Activated CD4-positive, alpha-beta memory T cell treated with anti-CD3 and anti-CD28 coated beads, Interleukin-2, amount 10 ng/mL, durations not matched to agents 7 days and 5 days (primary cell): ENCODE measurements around the gene NTNG2. TPM values are rescaled to one million over a fixed set of nuclear protein-coding genes. Genes with fewer than 3 reads are reported as not detected.

Experiments
- CTCF ChIA-PET: fragments of 350-600 bp; sonication (Branson Sonifier 250); formaldehyde crosslinking; loops from one replicate; lab custom pipeline; 2021; ENCODE audit warnings: antibody characterized with exemption, inconsistent platforms; lab: Charles Lee
- POLR2A ChIA-PET: fragments of 350-600 bp; sonication (Branson Sonifier 250); formaldehyde crosslinking; loops from one replicate; lab custom pipeline; 2021; ENCODE audit warnings: antibody characterized with exemption; lab: Charles Lee
- DNase-seq: peaks from one replicate; pipeline ENCODE4 v3.0.0-alpha.2; 2020
- H3K27ac Mint-ChIP-seq: one replicate; pipeline ENCODE4 v1.8.0; 2021; ENCODE audit warnings: mild to moderate bottlenecking, mixed read lengths
- H3K27me3 Mint-ChIP-seq: one replicate; pipeline ENCODE4 v1.8.0; 2021; ENCODE audit warnings: mixed read lengths
- H3K36me3 Mint-ChIP-seq: one replicate; pipeline ENCODE4 v1.8.0; 2021; ENCODE audit warnings: low read depth, mixed read lengths
- H3K4me1 Mint-ChIP-seq: one replicate; pipeline ENCODE4 v1.8.0; 2021; ENCODE audit warnings: mixed read lengths
- H3K4me3 Mint-ChIP-seq: one replicate; pipeline ENCODE4 v1.8.0; 2021; ENCODE audit warnings: mild to moderate bottlenecking, mixed read lengths
- H3K9me3 Mint-ChIP-seq: one replicate; pipeline ENCODE4 v1.8.0; 2021; ENCODE audit warnings: mixed read lengths
- total RNA-seq, 2 experiments: library from RNA; stranded (reverse); gene quantifications; one replicate each; pipeline ENCODE4 v1.2.3, GENCODE V29; 2021

NTNG2 gene, protein sequence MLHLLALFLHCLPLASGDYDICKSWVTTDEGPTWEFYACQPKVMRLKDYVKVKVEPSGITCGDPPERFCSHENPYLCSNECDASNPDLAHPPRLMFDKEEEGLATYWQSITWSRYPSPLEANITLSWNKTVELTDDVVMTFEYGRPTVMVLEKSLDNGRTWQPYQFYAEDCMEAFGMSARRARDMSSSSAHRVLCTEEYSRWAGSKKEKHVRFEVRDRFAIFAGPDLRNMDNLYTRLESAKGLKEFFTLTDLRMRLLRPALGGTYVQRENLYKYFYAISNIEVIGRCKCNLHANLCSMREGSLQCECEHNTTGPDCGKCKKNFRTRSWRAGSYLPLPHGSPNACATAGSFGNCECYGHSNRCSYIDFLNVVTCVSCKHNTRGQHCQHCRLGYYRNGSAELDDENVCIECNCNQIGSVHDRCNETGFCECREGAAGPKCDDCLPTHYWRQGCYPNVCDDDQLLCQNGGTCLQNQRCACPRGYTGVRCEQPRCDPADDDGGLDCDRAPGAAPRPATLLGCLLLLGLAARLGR
- total RNA-seq, result 1 to 10 TPM; 5.9 to 7.3 TPM

DNA sequence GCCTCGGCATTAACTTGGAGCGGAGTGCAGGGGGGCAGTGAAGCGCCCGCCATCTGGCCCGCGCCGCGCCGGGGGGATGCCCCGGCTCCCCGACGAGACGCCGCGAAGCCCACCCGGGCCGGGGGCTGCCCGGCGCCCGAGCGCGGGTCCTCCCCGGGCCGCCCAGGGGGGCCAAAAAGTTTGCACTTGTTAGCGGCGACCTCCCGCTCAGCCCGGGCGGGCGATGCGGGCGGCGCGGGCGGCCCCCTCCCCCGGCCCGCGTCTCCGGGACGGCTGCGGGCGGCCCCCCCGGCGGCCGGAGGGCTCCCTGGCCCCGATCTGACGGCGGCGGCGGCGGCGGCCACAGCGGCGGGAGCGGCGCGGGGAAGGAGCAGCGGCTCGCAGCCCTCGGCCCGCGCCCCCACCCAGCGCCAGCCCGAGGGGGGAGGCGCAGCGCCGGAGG lies at the start of gene NTNG2:
Gene NTNG2 (plus strand): TSS at position 316 of the 442 bp plus-strand sequence. CDS start 4,774 bp downstream, outside the sequence.
- Mint-ChIP-seq H3K4me3 (peak within 1 kb of the TSS; percentile 84), H3K4me1 (peaks cover 20% of the 10 kb centered on the region), H3K27me3 (peaks cover 65% of the 10 kb centered on the region), H3K9me3 (no peaks in the 10 kb centered on the region), H3K27ac (peak within 1 kb of the TSS; percentile 42), H3K36me3 (peaks cover 5% of the 10 kb centered on the region)
- DNase-seq, result no peak
- ChIA-PET CTCF (interaction anchor here (0.7 to 1.0 kb wide), 3 partner anchors 74 to 150 kb away, joined by 3 to 5 read pairs (median 3); no protein-coding TSS in a partner anchor), POLR2A (interaction anchor here (0.6 to 2.0 kb wide), 4 partner anchors 82 to 789 kb away, joined by 3 to 5 read pairs (median 4); partner anchors contain the start of gene MED27)

DNA sequence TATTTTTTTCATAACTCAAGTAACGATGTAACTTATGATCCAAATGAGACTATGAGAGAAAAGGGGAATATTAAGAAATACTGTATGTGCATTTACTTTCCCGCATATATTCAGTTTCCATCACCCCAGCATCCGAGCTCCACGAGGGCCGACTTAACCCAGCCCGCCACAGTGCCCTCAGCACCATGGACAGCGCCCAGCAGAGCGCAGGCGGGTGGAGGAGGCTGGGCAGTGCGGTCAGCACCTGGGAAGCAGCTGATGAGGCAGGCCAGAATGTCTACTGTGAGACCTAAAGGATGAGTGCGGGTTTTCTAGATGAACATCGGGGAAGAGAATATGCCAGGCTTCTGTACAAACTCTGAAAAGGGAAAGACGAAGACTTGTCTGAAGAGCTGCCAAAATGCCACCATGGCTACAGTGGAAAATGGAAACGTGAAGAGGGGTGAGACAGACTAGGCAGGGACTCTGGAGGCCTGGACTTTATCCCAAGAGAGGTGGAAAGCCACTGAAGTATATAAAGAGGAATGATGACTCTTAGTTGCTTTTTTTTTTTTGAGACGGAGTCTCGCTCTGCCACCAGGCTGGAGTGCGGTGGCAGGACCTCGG lies 47.7 kb upstream of the NTNG2 start:
- peak; percentile 57 for DNase-seq
- Mint-ChIP-seq H3K4me3 (no peak overlapping the region), H3K27ac (no peak overlapping the region), H3K36me3 (no peaks in the 10 kb centered on the region), H3K27me3 (peaks cover 27% of the 10 kb centered on the region), H3K4me1 (no peaks in the 10 kb centered on the region), H3K9me3 (no peaks in the 10 kb centered on the region)
- POLR2A ChIA-PET, result no interaction called here
- CTCF ChIA-PET, result interaction anchor here (1.1 kb wide), 1 partner anchor 56 kb away, joined by 3 read pairs; no protein-coding TSS in a partner anchor

DNA sequence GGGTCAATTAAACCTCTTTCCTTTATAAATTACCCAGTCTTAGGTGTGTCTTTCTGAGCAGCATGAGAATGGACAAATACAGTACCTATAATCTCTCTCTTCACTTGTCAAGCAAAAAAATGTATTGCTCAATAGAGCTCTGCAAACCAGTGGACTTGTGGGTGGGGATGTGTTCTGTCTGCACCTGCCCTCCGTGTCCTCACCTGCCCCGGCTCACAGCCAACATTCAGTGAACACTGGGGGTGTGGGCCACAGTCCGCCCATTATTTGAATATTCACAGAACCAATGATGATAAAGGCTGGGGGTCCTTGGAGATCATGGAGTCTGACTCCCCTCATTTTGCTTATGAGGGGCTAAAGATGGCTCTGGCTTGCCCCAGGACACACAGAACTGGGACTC lies 45.3 kb upstream of the NTNG2 start:
- CTCF ChIA-PET, result no interaction called here
- Mint-ChIP-seq H3K27ac (no peak overlapping the region), H3K4me3 (no peak overlapping the region), H3K4me1 (no peaks in the 10 kb centered on the region), H3K27me3 (peaks cover 34% of the 10 kb centered on the region), H3K9me3 (no peaks in the 10 kb centered on the region), H3K36me3 (no peaks in the 10 kb centered on the region)
- POLR2A ChIA-PET, result no interaction called here
- DNase-seq, result no peak

GRCh38 chr9:132117694-132118093 lies 44.2 kb upstream of the NTNG2 start:
- Mint-ChIP-seq H3K4me3 (no peak overlapping the region), H3K27ac (no peak overlapping the region), H3K36me3 (no peaks in the 10 kb centered on the region), H3K27me3 (peaks cover 40% of the 10 kb centered on the region), H3K9me3 (no peaks in the 10 kb centered on the region), H3K4me1 (no peaks in the 10 kb centered on the region)
- CTCF ChIA-PET, result no interaction called here
- DNase-seq, result no peak
- POLR2A ChIA-PET, result no interaction called here

GRCh38 chr9:132121021-132121420 lies 40.8 kb upstream of the NTNG2 start:
- CTCF ChIA-PET, result no interaction called here
- no peaks in the 10 kb centered on the region for H3K36me3 Mint-ChIP-seq
- H3K4me1 Mint-ChIP-seq, result peaks cover 9% of the 10 kb centered on the region
- no peak for DNase-seq
- H3K27ac Mint-ChIP-seq, result no peak overlapping the region
- no peaks in the 10 kb centered on the region for H3K9me3 Mint-ChIP-seq
- POLR2A ChIA-PET, result no interaction called here
- no peak overlapping the region for H3K4me3 Mint-ChIP-seq
- H3K27me3 Mint-ChIP-seq, result peaks cover 62% of the 10 kb centered on the region

- Mint-ChIP-seq H3K36me3 (no peaks in the 10 kb centered on the region), H3K4me3 (no peak overlapping the region), H3K27ac (no peak overlapping the region), H3K4me1 (peaks cover 22% of the 10 kb centered on the region), H3K27me3 (peaks cover 67% of the 10 kb centered on the region), H3K9me3 (no peaks in the 10 kb centered on the region)
- ChIA-PET POLR2A (interaction anchor here (1.9 kb wide), 1 partner anchor 38 kb away, joined by 5 read pairs; no protein-coding TSS in a partner anchor), CTCF (interaction anchor here (1.0 kb wide), 1 partner anchor 45 kb away, joined by 5 read pairs; no protein-coding TSS in a partner anchor)
- DNase-seq, result no peak
These were observed 37.1 kb upstream of the NTNG2 start for GRCh38 chr9:132124800-132125199.

GRCh38 chr9:132125361-132125760 lies 36.5 kb upstream of the NTNG2 start:
- POLR2A ChIA-PET, result interaction anchor here (0.7 to 1.9 kb wide), 2 partner anchors 38 to 116 kb away, joined by 3 to 5 read pairs; no protein-coding TSS in a partner anchor
- Mint-ChIP-seq H3K9me3 (no peaks in the 10 kb centered on the region), H3K27ac (no peak overlapping the region), H3K4me3 (no peak overlapping the region), H3K36me3 (no peaks in the 10 kb centered on the region), H3K27me3 (peaks cover 65% of the 10 kb centered on the region), H3K4me1 (peaks cover 22% of the 10 kb centered on the region)
- no peak for DNase-seq
- CTCF ChIA-PET, result interaction anchor here (1.0 to 1.1 kb wide), 2 partner anchors 44 to 111 kb away, joined by 3 to 5 read pairs; no protein-coding TSS in a partner anchor

GRCh38 chr9:132125944-132126679 lies 35.7 kb upstream of the NTNG2 start:
- Mint-ChIP-seq H3K27ac (no peak overlapping the region), H3K4me3 (peak overlapping the region; percentile 50), H3K27me3 (peaks cover 65% of the 10 kb centered on the region), H3K36me3 (no peaks in the 10 kb centered on the region), H3K9me3 (no peaks in the 10 kb centered on the region), H3K4me1 (peaks cover 22% of the 10 kb centered on the region)
- ChIA-PET POLR2A (interaction anchor here (0.7 to 1.9 kb wide), 2 partner anchors 37 to 115 kb away, joined by 3 to 5 read pairs; no protein-coding TSS in a partner anchor), CTCF (interaction anchor here (0.7 to 1.1 kb wide), 4 partner anchors 8 to 110 kb away, joined by 3 to 5 read pairs (median 4); no protein-coding TSS in a partner anchor)
- DNase-seq, result no peak

DNA sequence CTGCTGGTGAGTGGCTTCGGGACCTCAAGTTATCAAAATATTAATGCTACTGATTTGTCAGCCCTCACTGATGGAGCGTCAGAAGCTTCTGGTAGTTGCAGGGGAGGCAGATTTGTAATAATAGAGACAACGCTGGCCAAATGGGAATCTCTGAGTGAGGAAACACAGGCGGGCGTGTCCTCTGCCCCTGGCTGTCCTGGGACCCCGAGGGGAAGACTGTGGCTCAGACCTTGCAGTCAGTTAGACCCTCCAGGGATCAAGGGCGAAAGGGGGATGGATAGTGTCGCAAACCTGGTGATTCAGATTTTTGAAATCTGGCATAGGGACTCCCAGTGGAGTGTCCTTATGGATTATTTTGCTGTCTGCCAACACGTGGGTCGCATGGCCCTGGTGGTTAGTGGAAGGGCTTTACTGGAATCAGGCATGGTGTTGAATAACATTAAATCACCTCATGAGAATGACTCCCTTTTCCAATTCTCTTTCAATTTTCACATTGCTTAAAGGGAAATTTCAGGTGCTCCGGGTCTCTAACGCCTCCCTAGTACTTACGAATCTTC lies 35.1 kb upstream of the NTNG2 start:
- H3K9me3 Mint-ChIP-seq, result no peaks in the 10 kb centered on the region
- peaks cover 22% of the 10 kb centered on the region for H3K4me1 Mint-ChIP-seq
- H3K27ac Mint-ChIP-seq, result no peak overlapping the region
- H3K27me3 Mint-ChIP-seq, result peaks cover 65% of the 10 kb centered on the region
- peak overlapping the region; percentile 50 for H3K4me3 Mint-ChIP-seq
- CTCF ChIA-PET, result interaction anchor here (0.7 kb wide), 2 partner anchors 8 to 49 kb away, joined by 3 to 4 read pairs; no protein-coding TSS in a partner anchor
- no peaks in the 10 kb centered on the region for H3K36me3 Mint-ChIP-seq
- POLR2A ChIA-PET, result no interaction called here
- no peak for DNase-seq

- CTCF ChIA-PET, result no interaction called here
- Mint-ChIP-seq H3K27me3 (peaks cover 63% of the 10 kb centered on the region), H3K9me3 (no peaks in the 10 kb centered on the region), H3K36me3 (no peaks in the 10 kb centered on the region), H3K4me1 (peaks cover 22% of the 10 kb centered on the region), H3K4me3 (no peak overlapping the region), H3K27ac (no peak overlapping the region)
- POLR2A ChIA-PET, result no interaction called here
- DNase-seq, result no peak
These were observed 33.8 kb upstream of the NTNG2 start for GRCh38 chr9:132127888-132128534.

GRCh38 chr9:132129535-132129934 lies 32.3 kb upstream of the NTNG2 start:
- POLR2A ChIA-PET, result no interaction called here
- Mint-ChIP-seq H3K4me3 (no peak overlapping the region), H3K9me3 (no peaks in the 10 kb centered on the region), H3K36me3 (no peaks in the 10 kb centered on the region), H3K27ac (no peak overlapping the region), H3K4me1 (peaks cover 22% of the 10 kb centered on the region), H3K27me3 (peaks cover 49% of the 10 kb centered on the region)
- CTCF ChIA-PET, result no interaction called here
- DNase-seq, result no peak
